HuH-7 (cell line): ENCODE data around the gene RNF212.
A peak's percentile ranks its signal among the peaks of the same experiment; 100 is the strongest.

Source experiments
- DNase-seq: peaks from one replicate; pipeline ENCODE4 v3.0.0; 2011; ENCODE audit warnings: low spot score

RNF212 gene

DNA sequence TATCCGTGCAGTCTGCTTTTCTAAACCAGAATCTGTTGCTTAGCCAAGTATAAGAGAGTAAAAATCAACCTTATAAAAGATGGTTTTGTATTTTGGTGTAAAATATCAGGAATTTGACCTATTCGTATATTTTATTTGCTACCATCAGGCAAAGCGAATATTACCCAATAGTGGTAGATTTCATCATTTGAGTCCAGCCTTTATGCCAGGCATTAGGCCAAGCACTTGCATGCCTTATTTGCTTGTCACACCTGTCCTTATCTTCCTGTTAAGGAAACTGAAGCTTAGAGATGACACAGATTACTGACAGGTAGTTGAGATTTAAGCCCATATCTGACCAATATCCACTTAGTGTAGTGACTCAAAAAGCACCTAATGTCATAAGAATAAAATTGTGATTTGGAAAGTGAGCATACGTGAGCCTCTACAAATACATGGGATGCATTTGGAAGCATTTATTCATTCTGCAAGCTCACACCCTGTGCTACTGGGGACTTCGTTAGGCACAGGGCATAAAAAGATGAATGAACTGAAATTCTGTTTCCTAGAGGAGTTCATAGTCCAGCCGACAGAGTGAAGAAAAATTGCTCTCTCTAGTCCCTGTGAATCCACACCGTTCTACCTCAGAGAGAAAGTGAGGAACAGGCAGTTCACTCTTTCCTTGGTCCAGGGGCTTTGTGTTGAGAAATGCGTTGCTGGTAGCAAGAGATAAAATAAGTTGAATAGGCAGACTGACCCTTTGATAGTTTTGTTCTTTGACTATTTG is 2.3 kb upstream of the RNF212 start:
- DNase-seq, result no peak

DNA sequence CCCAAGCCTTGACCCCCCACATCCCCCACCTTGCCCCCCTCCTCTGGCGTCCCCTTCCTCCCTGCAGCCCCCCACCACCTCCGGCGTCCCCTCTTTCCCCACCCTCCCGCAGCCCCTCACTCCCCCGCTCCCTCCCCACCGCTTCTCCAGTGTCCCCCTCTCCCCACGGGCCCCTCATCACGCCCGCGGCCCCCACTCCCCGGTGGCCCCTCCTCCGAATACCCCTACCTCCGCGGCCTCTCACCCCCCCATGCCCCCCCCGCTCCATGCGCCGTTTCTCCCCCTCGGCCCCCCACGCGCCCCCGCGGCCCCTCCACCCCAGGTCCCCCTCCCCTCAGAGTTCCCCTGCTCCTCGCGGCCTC is 562 bp downstream of the RNF212 start:
- no peak for DNase-seq

DNA sequence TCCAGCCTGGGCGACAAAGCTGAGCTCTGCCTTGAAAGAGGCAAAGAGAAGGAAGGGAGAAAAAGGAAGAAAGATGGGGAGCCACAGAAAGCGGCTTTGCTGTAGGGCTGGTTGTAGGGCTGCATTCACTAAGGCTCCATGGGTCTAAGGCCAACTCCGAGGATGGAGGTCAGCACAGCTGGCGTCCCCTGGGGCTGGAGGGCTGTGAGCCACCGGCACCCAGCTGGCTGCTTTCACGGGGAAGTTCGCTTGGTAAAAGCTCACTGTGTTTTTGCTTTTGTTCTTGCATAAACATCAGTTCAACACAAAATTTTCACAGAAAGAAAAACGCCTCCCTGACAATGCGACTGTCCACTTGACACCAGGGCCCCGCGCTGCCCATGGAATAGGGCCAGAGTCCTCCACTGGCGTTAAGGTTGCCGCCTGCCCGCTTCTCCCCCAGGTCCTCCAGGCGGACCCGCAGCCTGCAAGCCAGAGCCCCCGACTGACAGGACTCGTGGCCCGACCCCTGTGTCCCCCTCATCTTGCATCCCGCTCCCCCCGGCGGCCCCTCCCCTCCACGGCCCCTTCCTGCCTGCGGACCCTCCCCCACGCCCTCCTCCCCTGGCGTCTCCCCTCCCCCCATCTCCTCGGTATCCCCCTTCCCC is 1.1 kb downstream of the RNF212 start:
- DNase-seq, result no peak

DNA sequence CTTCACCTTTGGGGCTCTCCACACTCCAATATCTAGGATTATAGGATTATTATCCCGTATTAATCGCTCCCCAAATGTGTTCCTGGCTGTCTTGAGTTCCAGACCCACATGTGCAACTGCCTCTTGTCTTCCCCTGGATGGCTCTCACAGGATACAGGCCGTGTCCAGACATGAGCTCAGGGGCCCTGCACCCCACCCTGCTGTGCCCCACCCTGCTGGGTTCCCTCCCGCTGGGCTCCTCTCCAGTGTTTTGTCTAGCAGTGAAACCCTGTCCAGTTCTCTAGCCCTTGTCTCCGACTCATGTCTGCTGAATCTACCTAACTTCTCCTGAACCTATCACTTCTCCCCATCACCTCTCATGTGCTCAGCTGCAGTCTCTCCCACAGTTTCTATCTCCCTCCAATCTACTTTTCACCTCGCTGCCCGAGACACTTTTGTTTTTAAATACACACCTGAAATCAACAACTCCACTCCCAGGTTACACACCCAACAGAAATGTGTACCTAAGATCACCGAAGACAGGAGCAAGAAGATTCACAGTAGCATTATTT is 2.0 kb downstream of the RNF212 start:
- DNase-seq, result no peak

- peak; percentile 39 for DNase-seq
Measured at GRCh38 chr4:1109898-1110506, 3.4 kb downstream of the RNF212 start.

- DNase-seq, result no peak
Measured at GRCh38 chr4:1109333-1109732, 4.0 kb downstream of the RNF212 start.

DNA sequence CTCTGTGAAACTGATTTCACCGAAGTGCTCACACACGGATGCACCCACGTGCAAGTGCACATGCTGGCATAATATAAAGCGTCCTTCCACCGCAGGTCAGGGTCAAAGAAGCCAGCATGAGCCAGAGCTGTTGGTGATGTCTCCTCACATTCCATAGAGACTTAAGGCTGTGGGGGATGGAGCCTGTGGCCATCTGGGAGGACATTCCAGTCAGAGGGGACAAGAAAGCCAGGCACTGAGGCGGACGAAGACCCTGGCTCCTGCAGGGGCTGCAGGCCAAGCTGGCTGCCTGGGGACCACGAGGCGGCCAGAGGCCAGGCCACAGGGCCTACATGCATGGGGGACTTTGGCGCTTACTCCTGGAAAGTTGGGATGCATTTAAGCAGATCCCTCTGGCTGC is 7.7 kb downstream of the RNF212 start:
- DNase-seq, result no peak

DNA sequence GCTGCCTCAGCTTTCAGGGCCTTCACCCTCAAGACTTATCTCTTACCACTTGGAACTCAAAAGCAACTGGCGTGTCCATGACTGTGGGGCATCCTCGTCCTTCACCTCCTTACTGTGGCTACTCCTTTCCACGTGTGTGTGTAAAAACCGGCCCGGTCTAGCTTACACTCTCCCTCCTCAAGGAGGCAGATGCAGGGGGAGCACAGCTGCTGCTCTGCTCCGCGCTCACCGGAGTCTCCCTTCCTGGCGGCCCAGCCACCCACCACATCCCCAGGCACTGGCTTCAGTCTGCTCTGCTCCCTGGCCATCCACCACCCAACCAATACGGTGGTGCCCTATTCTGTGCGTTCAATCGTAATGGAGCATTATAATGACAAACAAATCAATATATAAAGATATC is 8.3 kb downstream of the RNF212 start:
- DNase-seq, result no peak

DNA sequence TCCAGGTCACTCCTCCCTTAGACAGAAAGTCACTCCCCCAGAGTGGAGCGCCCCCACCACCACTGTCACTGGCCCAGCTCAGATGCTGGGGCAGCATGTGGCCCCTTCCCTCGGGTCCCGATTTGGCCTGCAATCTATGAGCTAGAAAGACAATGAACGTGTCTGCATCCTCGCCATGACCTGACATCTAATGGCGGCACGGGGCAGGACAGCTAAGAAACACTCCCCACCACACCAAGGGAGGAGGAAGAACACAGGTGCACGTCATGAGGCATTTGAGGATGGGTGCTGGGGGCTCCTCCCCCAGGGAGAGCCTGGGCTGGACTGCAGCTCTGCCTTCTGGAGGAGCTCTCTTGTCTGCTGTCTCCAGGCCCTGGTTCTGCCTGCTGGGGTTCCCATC is 8.7 kb downstream of the RNF212 start:
- no peak for DNase-seq

DNA sequence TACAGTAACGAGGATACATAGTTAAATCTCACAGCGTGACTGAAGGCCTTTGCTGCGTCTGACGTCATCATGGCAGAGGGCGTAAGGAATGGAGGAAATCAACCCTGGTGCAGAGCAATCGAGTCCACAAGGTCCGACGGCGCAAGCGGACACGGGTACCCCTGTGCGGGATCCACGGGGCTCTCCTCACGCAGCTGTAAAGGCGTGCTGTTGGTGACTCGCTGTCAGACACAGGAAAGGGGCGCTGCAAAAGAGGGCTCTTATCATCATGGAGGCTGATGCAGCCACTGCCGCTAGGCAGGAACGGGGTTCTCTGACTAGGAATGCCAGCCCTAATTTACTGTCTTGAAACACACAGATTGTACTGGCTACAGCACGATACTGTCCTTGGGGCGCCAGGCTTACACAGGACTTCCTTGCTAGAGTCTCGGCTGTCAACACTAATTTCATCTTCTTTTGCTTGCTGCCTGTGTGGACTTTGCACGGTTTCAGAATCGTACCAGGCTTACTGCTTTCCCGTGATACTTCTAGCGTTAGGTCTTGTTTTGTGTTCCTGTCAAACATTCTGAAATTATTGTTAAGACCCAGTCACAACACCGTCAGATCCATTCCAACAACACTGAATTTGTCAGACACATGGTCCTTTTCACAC is 13.6 kb downstream of the RNF212 start:
- DNase-seq, result no peak

- DNase-seq, result no peak
Measured at GRCh38 chr4:1099270-1099669, 14.1 kb downstream of the RNF212 start.

GRCh38 chr4:1098311-1098925 is 14.9 kb downstream of the RNF212 start:
- no peak for DNase-seq

DNA sequence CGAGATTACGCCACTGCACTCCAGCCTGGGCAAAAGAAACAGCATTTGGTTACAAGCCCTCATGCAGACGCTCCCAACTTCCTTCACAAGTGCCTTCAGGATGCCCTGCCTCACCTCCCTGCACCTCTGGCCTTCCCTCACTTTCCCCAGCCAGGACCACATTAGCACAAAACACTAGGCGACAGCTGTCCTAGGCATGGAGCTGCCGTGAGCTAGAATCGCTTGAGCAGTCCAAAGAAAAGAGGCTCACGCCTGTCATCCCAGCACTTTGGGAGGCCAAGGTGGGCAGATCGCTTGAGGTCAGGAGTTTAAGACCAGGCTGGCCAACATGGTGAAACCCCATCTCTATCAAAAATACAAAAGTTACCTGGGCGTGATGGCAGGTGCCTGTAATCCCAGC is 15.8 kb downstream of the RNF212 start:
- no peak for DNase-seq

- DNase-seq, result no peak
Measured at GRCh38 chr4:1096841-1097240, 16.5 kb downstream of the RNF212 start.

GRCh38 chr4:1094336-1094690 is 19.1 kb downstream of the RNF212 start:
- no peak for DNase-seq

DNA sequence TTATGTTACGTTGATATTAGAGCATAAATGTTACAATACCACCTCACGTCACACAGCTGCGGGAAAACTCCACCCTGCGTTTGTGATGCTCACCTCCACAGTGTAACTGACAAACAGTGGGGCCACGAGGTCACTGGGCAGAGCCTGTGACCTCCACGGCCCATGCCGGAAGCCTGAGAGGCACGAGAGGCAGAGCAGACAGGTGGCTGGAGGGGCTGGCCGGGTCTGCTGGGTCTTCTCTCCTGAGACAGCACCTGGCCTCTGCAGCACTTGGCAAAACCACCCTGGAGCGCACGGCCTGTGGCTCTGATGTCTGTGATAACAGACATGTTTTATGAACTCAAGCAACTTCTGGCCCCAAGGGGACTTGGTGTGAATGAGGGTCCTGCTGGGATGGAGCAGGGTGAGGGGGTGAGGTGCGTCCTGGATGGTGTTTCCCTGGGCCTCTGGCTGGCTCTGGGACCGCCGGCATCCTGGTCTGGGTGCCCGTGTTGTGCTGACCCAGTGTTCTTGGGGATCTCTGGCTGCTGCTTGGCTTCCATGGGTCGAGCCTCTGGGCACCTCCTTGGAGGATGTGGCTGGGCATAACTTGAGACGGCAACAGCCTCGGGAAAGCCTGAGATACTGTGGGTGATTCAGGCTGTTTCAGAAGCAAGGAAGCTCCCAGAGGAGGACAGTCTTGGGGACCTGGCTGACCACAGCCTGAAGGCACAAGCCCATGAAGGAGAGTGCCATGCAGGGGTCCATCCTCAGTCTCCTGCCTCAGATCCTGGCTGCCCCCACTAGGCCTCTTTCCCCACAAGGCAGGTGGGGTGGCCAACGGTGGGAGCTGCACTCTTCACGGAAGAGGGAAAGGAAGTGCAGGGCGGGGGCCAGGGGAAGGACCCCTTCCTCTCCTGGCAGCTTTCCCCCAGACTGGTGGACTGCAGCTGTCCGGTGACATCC is 19.7 kb downstream of the RNF212 start:
- no peak for DNase-seq

DNA sequence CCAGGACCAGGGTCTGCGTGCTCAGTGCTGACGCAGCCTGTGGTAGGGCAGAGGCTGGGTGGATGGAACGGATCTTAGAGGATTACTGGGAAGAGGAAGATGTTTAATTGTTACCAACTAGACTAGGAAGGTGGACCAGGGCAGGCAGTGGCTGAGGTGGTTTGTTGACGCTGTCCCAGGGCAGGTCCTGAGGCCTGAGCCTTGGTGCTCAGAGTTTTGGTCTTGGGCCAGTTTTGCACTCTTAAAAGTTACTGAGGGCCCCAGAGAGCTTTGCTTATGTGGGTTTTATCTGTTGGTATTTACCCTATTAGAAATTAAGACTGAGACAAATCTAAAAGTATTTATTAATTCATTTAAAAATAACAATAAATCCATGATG is 20.4 kb downstream of the RNF212 start:
- no peak for DNase-seq

DNA sequence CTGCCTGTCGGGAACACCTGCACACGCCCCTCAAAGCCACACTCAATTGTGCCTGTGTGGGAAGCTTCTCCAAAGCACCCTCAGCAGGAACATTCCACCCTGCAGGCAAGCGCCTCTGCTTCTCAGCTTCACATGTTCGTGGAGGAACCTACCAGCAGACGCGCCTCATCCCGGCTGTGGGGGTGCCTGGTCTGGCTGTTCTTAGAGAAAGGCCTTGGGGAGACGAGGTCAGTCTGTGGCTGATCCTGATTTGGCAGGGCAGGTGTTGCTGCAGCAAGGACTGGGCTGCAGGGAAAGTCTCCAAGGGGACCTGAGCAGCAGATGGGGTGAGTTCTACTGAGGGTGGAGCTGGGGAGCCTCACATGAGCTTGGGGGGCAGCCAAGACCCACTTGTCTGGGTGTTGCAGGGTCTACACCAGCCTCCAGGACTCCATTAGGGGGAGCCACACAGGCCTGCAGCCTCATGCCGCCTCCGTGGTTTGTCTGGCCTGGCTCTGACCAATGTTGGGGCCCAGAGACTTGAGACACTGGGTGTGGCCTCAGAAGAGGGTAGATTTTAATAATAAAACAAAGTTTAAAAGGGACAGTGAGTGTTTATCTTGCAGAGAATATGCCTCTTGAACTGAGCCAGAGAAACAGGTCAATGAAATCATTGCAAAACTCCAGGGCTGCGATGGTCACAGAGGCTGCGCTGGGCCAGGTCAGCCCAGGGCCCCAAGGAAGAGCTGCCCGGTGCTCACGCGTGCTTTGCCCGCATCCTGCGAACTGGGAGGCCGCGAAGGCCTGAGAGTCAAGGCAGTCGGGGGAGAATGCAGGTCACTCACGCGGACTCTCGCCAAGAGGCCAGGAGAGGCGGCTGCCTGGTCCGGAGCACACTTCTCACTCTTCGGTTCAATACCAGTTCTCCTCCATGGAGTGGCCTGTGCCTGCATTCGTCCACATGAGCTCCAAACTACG is 21.1 kb downstream of the RNF212 start:
- no peak for DNase-seq

DNA sequence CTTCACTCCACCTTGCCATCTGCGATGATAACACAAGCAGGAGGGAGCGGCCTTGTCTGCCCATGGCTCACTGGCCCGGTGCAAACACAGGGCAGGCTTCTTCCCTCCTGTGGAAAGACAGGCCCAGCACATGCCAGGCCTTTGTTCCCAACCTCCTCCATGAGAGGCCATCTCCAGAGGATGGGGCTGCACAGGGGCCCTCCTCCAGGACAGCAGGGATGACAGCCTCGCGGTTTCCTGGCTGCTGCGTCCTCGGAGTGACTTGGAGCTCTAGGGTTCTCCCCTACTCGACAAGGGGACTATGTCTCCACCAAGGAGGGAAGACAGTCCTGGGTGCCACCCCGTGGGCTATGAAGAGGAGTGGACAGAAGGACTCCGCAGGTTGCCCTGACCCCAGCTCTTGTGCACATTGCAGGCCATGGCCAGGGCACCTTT is 21.8 kb downstream of the RNF212 start:
- DNase-seq, result no peak
